Gastroesophageal sphincter (tissue), 3 donors: ENCODE measurements around the gene CTBP1.

ENCODE experiments used
- POLR2A ChIP-seq, 2 donors: fragments of 450-650 bp; IDR thresholded peaks; one replicate each; pipeline ENCODE4 v1.6.1; 2017; ENCODE audit warnings: antibody characterized with exemption in 2 of 2, mild to moderate bottlenecking in 2 of 2, moderate library complexity in 1 of 2
- POLR2AphosphoS5 ChIP-seq: sonication (generic); formaldehyde crosslinking; IDR thresholded peaks from one replicate; pipeline ENCODE4 v1.6.1; 2017; ENCODE audit warnings: antibody characterized with exemption
- TF ChIP-seq, protein P1 (sequence below), 4 experiments: fragments of 200-600 bp in 2 of 4; fragments of 450-650 bp in 2 of 4; sonication (generic) in 1 of 4; IDR thresholded peaks; one replicate each; pipeline ENCODE4 v1.5.1; 2017 to 2019; ENCODE audit warnings: antibody characterized with exemption in 4 of 4, mild to moderate bottlenecking in 2 of 4, moderate library complexity in 2 of 4

DNA sequence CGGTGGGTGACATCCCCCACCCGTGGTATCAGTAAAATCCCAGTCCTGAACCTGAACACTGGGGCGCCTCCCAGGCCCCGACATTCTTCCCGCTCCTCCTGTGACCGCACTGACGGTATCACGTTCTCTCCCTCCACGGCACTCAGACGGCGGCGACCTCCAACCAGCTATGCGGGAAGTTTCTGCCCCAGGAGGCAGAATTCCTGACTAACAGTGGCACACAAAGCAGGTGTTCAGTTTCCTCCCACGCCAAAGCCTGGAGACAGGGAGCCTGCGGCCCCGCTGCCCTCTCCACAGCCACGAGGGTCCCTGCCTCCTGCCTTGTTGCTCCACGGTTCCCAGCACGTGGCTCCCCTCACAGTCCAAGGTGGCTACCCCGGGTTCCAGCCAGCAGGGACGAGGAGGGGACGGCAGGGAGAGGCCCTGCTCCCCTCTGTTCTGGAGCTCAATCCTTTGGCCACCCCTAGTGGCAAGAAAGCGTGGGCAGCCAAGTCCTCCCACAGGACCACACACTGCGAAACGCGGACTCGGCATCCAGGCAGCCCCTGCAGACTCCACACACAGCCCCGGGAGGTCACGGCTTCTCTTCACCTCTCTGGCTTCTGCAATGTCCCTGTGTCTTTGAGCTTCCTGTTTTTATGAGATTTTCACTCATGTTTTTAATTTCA lies 15.2 kb downstream of the CTBP1 start:
- TF ChIP-seq, protein P1, sequence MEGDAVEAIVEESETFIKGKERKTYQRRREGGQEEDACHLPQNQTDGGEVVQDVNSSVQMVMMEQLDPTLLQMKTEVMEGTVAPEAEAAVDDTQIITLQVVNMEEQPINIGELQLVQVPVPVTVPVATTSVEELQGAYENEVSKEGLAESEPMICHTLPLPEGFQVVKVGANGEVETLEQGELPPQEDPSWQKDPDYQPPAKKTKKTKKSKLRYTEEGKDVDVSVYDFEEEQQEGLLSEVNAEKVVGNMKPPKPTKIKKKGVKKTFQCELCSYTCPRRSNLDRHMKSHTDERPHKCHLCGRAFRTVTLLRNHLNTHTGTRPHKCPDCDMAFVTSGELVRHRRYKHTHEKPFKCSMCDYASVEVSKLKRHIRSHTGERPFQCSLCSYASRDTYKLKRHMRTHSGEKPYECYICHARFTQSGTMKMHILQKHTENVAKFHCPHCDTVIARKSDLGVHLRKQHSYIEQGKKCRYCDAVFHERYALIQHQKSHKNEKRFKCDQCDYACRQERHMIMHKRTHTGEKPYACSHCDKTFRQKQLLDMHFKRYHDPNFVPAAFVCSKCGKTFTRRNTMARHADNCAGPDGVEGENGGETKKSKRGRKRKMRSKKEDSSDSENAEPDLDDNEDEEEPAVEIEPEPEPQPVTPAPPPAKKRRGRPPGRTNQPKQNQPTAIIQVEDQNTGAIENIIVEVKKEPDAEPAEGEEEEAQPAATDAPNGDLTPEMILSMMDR (IDR thresholded peaks at IDR 0.05), result peak in 3 of 4 experiments; percentile 25 to 51 (median 39)
- no peak for TF ChIP-seq POLR2AphosphoS5
- no peak for TF ChIP-seq POLR2A (IDR thresholded peaks at IDR 0.05)
